Progenitor cell of endocrine pancreas (in vitro differentiated cells): ENCODE results near the gene CENPP. TPM values are rescaled to one million over a fixed set of nuclear protein-coding genes. Genes with fewer than 3 reads are reported as not detected.
A peak's percentile ranks its signal among the peaks of the same experiment; 100 is the strongest.

ENCODE experiments used
- DNase-seq: peaks from one replicate; pipeline ENCODE4 v3.0.0; 2021; ENCODE audit warnings: low spot score; ENCODE audit not compliant: unreplicated experiment
- H3K27ac Mint-ChIP-seq: 2 replicates; pipeline ENCODE4 v1.8.0; 2021; ENCODE audit warnings: mild to moderate bottlenecking, moderate library complexity, mixed read lengths
- H3K27me3 Mint-ChIP-seq: 2 replicates; pipeline ENCODE4 v1.8.0; 2021; ENCODE audit warnings: mixed read lengths
- H3K36me3 Mint-ChIP-seq: 2 replicates; pipeline ENCODE4 v1.8.0; 2022; ENCODE audit warnings: mixed read lengths; ENCODE audit not compliant: insufficient read depth
- H3K4me1 Mint-ChIP-seq: 2 replicates; pipeline ENCODE4 v1.8.0; 2021; ENCODE audit warnings: low read depth, mixed read lengths
- H3K4me3 Mint-ChIP-seq: 2 replicates; pipeline ENCODE4 v1.8.0; 2021; ENCODE audit warnings: low read depth, mild to moderate bottlenecking, moderate library complexity, mixed read lengths
- H3K9me3 Mint-ChIP-seq: 2 replicates; pipeline ENCODE4 v1.8.0; 2021; ENCODE audit warnings: low read depth, mixed read lengths
- CTCF ChIP-seq: fragments of 200-600 bp; sonication (generic); IDR thresholded peaks from one replicate; pipeline ENCODE4 v1.5.0; 2021; ENCODE audit warnings: antibody characterized with exemption, mild to moderate bottlenecking; ENCODE audit not compliant: unreplicated experiment
- total RNA-seq: library from RNA; stranded (reverse); gene quantifications from 2 replicates; pipeline ENCODE4 v1.2.1, GENCODE V29; 2021

The CENPP gene
- total RNA-seq, 1 donor from 2014 or later = 5.0 TPM

GRCh38 chr9:92313624-92314012 lies 12.1 kb upstream of the CENPP start:
- H3K27ac Mint-ChIP-seq = no peak overlapping the region

GRCh38 chr9:92315456-92315855 lies 10.3 kb upstream of the CENPP start:
- Mint-ChIP-seq H3K9me3 (no peaks in the 10 kb centered on the region), H3K4me3 (no peak overlapping the region), H3K27ac (no peak overlapping the region), H3K36me3 (peaks cover 16% of the 10 kb centered on the region), H3K4me1 (peaks cover 5% of the 10 kb centered on the region), H3K27me3 (no peaks in the 10 kb centered on the region)
- no peak for TF ChIP-seq CTCF
- DNase-seq = no peak

More at GRCh38 chr9:92313624-92314012, 12.1 kb upstream of the CENPP start:
- H3K27me3 Mint-ChIP-seq = no peaks in the 10 kb centered on the region
- TF ChIP-seq CTCF = no peak
- H3K36me3 Mint-ChIP-seq = peaks cover 22% of the 10 kb centered on the region
- no peak overlapping the region for H3K4me3 Mint-ChIP-seq
- H3K9me3 Mint-ChIP-seq = no peaks in the 10 kb centered on the region
- no peak for DNase-seq
- peaks cover 5% of the 10 kb centered on the region for H3K4me1 Mint-ChIP-seq

- no peak for DNase-seq
- no peak for TF ChIP-seq CTCF
- H3K36me3 Mint-ChIP-seq = peaks cover 1% of the 10 kb centered on the region
- H3K27ac Mint-ChIP-seq = peak overlapping the region; percentile 99
- peak overlapping the region; percentile 97 for H3K4me3 Mint-ChIP-seq
- H3K9me3 Mint-ChIP-seq = no peaks in the 10 kb centered on the region
- peaks cover 15% of the 10 kb centered on the region for H3K4me1 Mint-ChIP-seq
- H3K27me3 Mint-ChIP-seq = no peaks in the 10 kb centered on the region
Observed at GRCh38 chr9:92324431-92324830, 1.3 kb upstream of the CENPP start.

GRCh38 chr9:92324889-92325268 lies 874 bp upstream of the CENPP start:
- no peak for DNase-seq
- peaks cover 15% of the 10 kb centered on the region for H3K4me1 Mint-ChIP-seq
- peak overlapping the region; percentile 99 for H3K27ac Mint-ChIP-seq
- no peak for TF ChIP-seq CTCF
- no peaks in the 10 kb centered on the region for H3K9me3 Mint-ChIP-seq
- peak overlapping the region; percentile 97 for H3K4me3 Mint-ChIP-seq
- H3K27me3 Mint-ChIP-seq = no peaks in the 10 kb centered on the region
- H3K36me3 Mint-ChIP-seq = peaks cover 1% of the 10 kb centered on the region

GRCh38 chr9:92325991-92326500 lies 293 bp downstream of the CENPP start:
- no peak for DNase-seq
- Mint-ChIP-seq H3K9me3 (no peaks in the 10 kb centered on the region), H3K4me1 (peaks cover 15% of the 10 kb centered on the region), H3K27ac (peak overlapping the region; percentile 99), H3K4me3 (peak overlapping the region; percentile 97), H3K36me3 (no peaks in the 10 kb centered on the region), H3K27me3 (no peaks in the 10 kb centered on the region)
- no peak for TF ChIP-seq CTCF
